ENCODE results near the gene KRT13.

The KRT13 gene

GRCh38 chr17:41519501-41520224 is 14.3 kb upstream of the KRT13 start:
- no peak for DNase-seq (ENCODE audit: low read depth in 2 of 2)

- DNase-seq (ENCODE audit: low read depth in 2 of 2), result no peak
Observed at GRCh38 chr17:41518789-41519449, 13.5 kb upstream of the KRT13 start, which contains the start of gene KRT15. KRT15 (minus strand) TSS chr17:41518890; CDS start chr17:41518827, 63 bp downstream.

GRCh38 chr17:41518031-41518430 is 12.6 kb upstream of the KRT13 start:
- no peak for DNase-seq (ENCODE audit: low read depth in 2 of 2)

- no peak for DNase-seq (ENCODE audit: low read depth in 2 of 2)
Observed at GRCh38 chr17:41516830-41517283, 11.4 kb upstream of the KRT13 start.

GRCh38 chr17:41516147-41516829 is 10.9 kb upstream of the KRT13 start:
- no peak for DNase-seq (ENCODE audit: low read depth in 2 of 2)

- DNase-seq (ENCODE audit: low read depth in 2 of 2), result no peak
Observed at GRCh38 chr17:41513168-41513547, 7.7 kb upstream of the KRT13 start.

GRCh38 chr17:41512546-41513167 is 7.2 kb upstream of the KRT13 start:
- DNase-seq (ENCODE audit: low read depth in 2 of 2), result no peak

- DNase-seq (ENCODE audit: low read depth in 2 of 2), result no peak
Observed at GRCh38 chr17:41511716-41512115, 6.3 kb upstream of the KRT13 start.

- no peak for DNase-seq (ENCODE audit: low read depth in 2 of 2)
Observed at GRCh38 chr17:41511116-41511515, 5.7 kb upstream of the KRT13 start.

- no peak for DNase-seq (ENCODE audit: low read depth in 2 of 2)
Observed at GRCh38 chr17:41510251-41511065, 5.0 kb upstream of the KRT13 start.

GRCh38 chr17:41507315-41507880 is 2.0 kb upstream of the KRT13 start:
- DNase-seq (ENCODE audit: low read depth in 2 of 2), result no peak

- DNase-seq (ENCODE audit: low read depth in 2 of 2), result no peak
Observed at GRCh38 chr17:41505809-41506767, 676 bp upstream of the KRT13 start.

- DNase-seq (ENCODE audit: low read depth in 2 of 2), result no peak
Observed at GRCh38 chr17:41504246-41504977, 1.0 kb downstream of the KRT13 start.

- no peak for DNase-seq (ENCODE audit: low read depth in 2 of 2)
Observed at GRCh38 chr17:41503202-41503601, 2.2 kb downstream of the KRT13 start.

GRCh38 chr17:41500131-41500911 is 5.1 kb downstream of the KRT13 start:
- no peak for DNase-seq (ENCODE audit: low read depth in 2 of 2)

- no peak for DNase-seq (ENCODE audit: low read depth in 2 of 2)
Observed at GRCh38 chr17:41499714-41500113, 5.7 kb downstream of the KRT13 start.

- no peak for DNase-seq (ENCODE audit: low read depth in 2 of 2)
Observed at GRCh38 chr17:41498276-41498675, 7.1 kb downstream of the KRT13 start.

- peak; percentile 35 to 66 for DNase-seq (ENCODE audit: low read depth in 2 of 2)
Observed at GRCh38 chr17:41496803-41497484, 8.5 kb downstream of the KRT13 start.
